WTC11 (cell line): ENCODE results near the gene GRB7.

Experiments
- ATF1 ChIP-seq: sonication (generic); formaldehyde crosslinking; IDR thresholded peaks from 2 replicates; pipeline ENCODE4 v1.8.1; 2023; ENCODE audit warnings: mild to moderate bottlenecking, moderate library complexity, missing genetic modification reagents
- ATF3 ChIP-seq: sonication (generic); formaldehyde crosslinking; conservative IDR thresholded peaks from 2 replicates; pipeline ENCODE4 v1.8.1; 2022; ENCODE audit warnings: mild to moderate bottlenecking, missing genetic modification reagents
- CTCF ChIP-seq: fragments of 200-600 bp; IDR thresholded peaks from 2 replicates; pipeline ENCODE4 v1.8.0; 2022; ENCODE audit warnings: antibody characterized with exemption
- ESRRA ChIP-seq: sonication (generic); formaldehyde crosslinking; IDR thresholded peaks from 2 replicates; pipeline ENCODE4 v1.8.1; 2022; ENCODE audit warnings: mild to moderate bottlenecking, missing genetic modification reagents, borderline replicate concordance
- IRF1 ChIP-seq: sonication (generic); formaldehyde crosslinking; IDR thresholded peaks from 2 replicates; pipeline ENCODE4 v1.8.0; 2023; ENCODE audit warnings: missing genetic modification reagents
- MXD4 ChIP-seq: fragments of 250-450 bp; sonication (Bioruptor Pico); IDR thresholded peaks from 2 replicates; pipeline ENCODE4 v1.8.0; 2021; ENCODE audit warnings: mild to moderate bottlenecking, moderate library complexity, borderline replicate concordance
- SP1 ChIP-seq: sonication (generic); formaldehyde crosslinking; conservative IDR thresholded peaks from 2 replicates; pipeline ENCODE4 v1.8.1; 2022; ENCODE audit warnings: missing genetic modification reagents
- STAT6 ChIP-seq: sonication (generic); formaldehyde crosslinking; conservative IDR thresholded peaks from 2 replicates; pipeline ENCODE4 v1.8.1; 2023; ENCODE audit warnings: mild to moderate bottlenecking, low read depth, missing genetic modification reagents, moderate library complexity
- TEAD1 ChIP-seq: sonication (generic); formaldehyde crosslinking; IDR thresholded peaks from 2 replicates; pipeline ENCODE4 v1.8.0; 2022; ENCODE audit warnings: mild to moderate bottlenecking, missing genetic modification reagents
- ZBTB21 ChIP-seq: sonication (generic); formaldehyde crosslinking; IDR thresholded peaks from 2 replicates; pipeline ENCODE4 v1.8.1; 2023; ENCODE audit warnings: mild to moderate bottlenecking, missing genetic modification reagents, borderline replicate concordance

GRCh38 chr17:39782481-39782880 is 44.7 kb downstream of the GRB7 start:
- no peak for TF ChIP-seq CTCF
- TF ChIP-seq ATF3 (CRISPR knock-in tag), result no peak
- no peak for TF ChIP-seq ZBTB21 (CRISPR knock-in tag)
- no peak for TF ChIP-seq IRF1 (CRISPR knock-in tag)
- TF ChIP-seq SP1 (CRISPR knock-in tag), result no peak
- no peak for TF ChIP-seq MXD4 (CRISPR knock-in tag)
- no peak for TF ChIP-seq TEAD1
- no peak for TF ChIP-seq ESRRA
- TF ChIP-seq STAT6 (CRISPR knock-in tag), result no peak
- TF ChIP-seq ATF1 (CRISPR knock-in tag), result no peak
